OCI-LY7 (cell line): ENCODE data around the gene RANBP6. TPM values are rescaled to one million over a fixed set of nuclear protein-coding genes. Genes with fewer than 3 reads are reported as not detected.

Source experiments
- BruUV-seq: library from RNA; stranded (reverse); fragments of 400-500 nt; replicated peaks from 2 replicates; lab custom pipeline; 2021; lab: Mats Ljungman, UMichigan
- CTCF ChIA-PET: fragments of 300-600 bp; sonication (Branson Sonifier 250); formaldehyde crosslinking; loops from one replicate; lab custom pipeline; 2022; ENCODE audit warnings: antibody characterized with exemption; ENCODE audit not compliant: unreplicated experiment; lab: Charles Lee
- POLR2A ChIA-PET: fragments of 300-600 bp; sonication (Branson Sonifier 250); formaldehyde crosslinking; loops from one replicate; lab custom pipeline; 2022; ENCODE audit warnings: antibody characterized with exemption; lab: Charles Lee
- DNase-seq: peaks from one replicate; pipeline ENCODE4 v3.0.0-alpha.2; 2015; ENCODE audit warnings: low spot score
- H2AFZ ChIP-seq: fragments of 200-600 bp; sonication (generic), shearing (Covaris generic); 2 replicates; pipeline ENCODE4 v1.6.1; 2014; ENCODE audit warnings: mild to moderate bottlenecking, antibody characterized with exemption, low read length, moderate library complexity
- H3K27ac ChIP-seq: fragments of 200-600 bp; sonication (generic); 2 replicates; pipeline ENCODE4 v1.5.1; 2014; ENCODE audit warnings: mixed run types, low read depth, mild to moderate bottlenecking, moderate library complexity, low read length, inconsistent platforms; ENCODE audit not compliant: poor library complexity, severe bottlenecking
- H3K36me3 ChIP-seq: fragments of 200-600 bp; sonication (generic); 2 replicates; pipeline ENCODE4 v1.6.1; 2014; ENCODE audit warnings: mild to moderate bottlenecking, antibody characterized with exemption, low read length, moderate library complexity, mixed read lengths; ENCODE audit not compliant: insufficient read depth
- H3K4me1 ChIP-seq: fragments of 200-600 bp; sonication (generic); 2 replicates; pipeline ENCODE4 v1.5.1; 2014; ENCODE audit warnings: mild to moderate bottlenecking, low read length; ENCODE audit not compliant: insufficient read depth, poor library complexity, severe bottlenecking
- H3K4me2 ChIP-seq: fragments of 200-600 bp; sonication (generic); 2 replicates; pipeline ENCODE4 v1.6.1; 2014; ENCODE audit warnings: mild to moderate bottlenecking, low read length
- H3K4me3 ChIP-seq: fragments of 200-600 bp; sonication (generic); 2 replicates; pipeline ENCODE4 v1.5.1; 2014; ENCODE audit warnings: mild to moderate bottlenecking, low read depth, low read length; ENCODE audit not compliant: poor library complexity, severe bottlenecking
- H3K79me2 ChIP-seq: fragments of 200-600 bp; sonication (generic); 2 replicates; pipeline ENCODE4 v1.6.1; 2016; ENCODE audit warnings: low read depth, mild to moderate bottlenecking, low read length, moderate library complexity, mixed read lengths; ENCODE audit not compliant: insufficient read depth
- H3K9me2 ChIP-seq: fragments of 200-600 bp; sonication (generic); 2 replicates; pipeline ENCODE4 v1.6.1; 2016; ENCODE audit warnings: mild to moderate bottlenecking, low read length, mixed read lengths; ENCODE audit not compliant: insufficient read depth
- H3K9me3 ChIP-seq: fragments of 200-600 bp; sonication (generic); 2 replicates; pipeline ENCODE4 v1.6.1; 2014; ENCODE audit warnings: mild to moderate bottlenecking, mixed run types, low read length, mixed read lengths
- H4K20me1 ChIP-seq: fragments of 200-600 bp; sonication (generic); 2 replicates; pipeline ENCODE4 v1.6.1; 2014; ENCODE audit warnings: mild to moderate bottlenecking, antibody characterized with exemption, low read length, moderate library complexity, mixed read lengths; ENCODE audit not compliant: insufficient read depth
- CTCF ChIP-seq: fragments of 200-600 bp; sonication (generic); conservative IDR thresholded peaks from 2 replicates; pipeline ENCODE4 v1.5.1; 2014; ENCODE audit warnings: mild to moderate bottlenecking, antibody characterized with exemption, low read length, moderate library complexity, mixed read lengths
- EZH2phosphoT487 ChIP-seq: fragments of 200-600 bp; sonication (generic); IDR thresholded peaks from 2 replicates; pipeline ENCODE4 v1.6.1; 2018; ENCODE audit warnings: low read depth, borderline replicate concordance, mild to moderate bottlenecking, mixed run types, antibody characterized with exemption, low read length, moderate library complexity, mixed read lengths
- intact Hi-C: fragments of 100-400 bp; cut with micrococcal nuclease; formaldehyde crosslinking; loops from one replicate; pipeline ENCODE4 v1.10.0; 2022; ENCODE audit not compliant: unreplicated experiment
- total RNA-seq, 2 experiments: library from RNA; depleted of rRNA in 1 of 2; stranded (reverse); fragments of >200 nt in 1 of 2; shearing (Covaris generic) in 1 of 2; gene quantifications; 2 replicates each; pipeline ENCODE4 v1.2.3, GENCODE V29; 2014 to 2022

RANBP6 gene
- total RNA-seq, 2 experiments from 2014 or later = 24.1 to 28.4 TPM

- no TSS peak for BruUV-seq
Observed at GRCh38 chr9:5988265-5988664, 27.2 kb downstream of the RANBP6 start.

GRCh38 chr9:5983042-5983441 lies 32.4 kb downstream of the RANBP6 start:
- no TSS peak for BruUV-seq
- Histone ChIP-seq H2AFZ (no peak overlapping the region), H3K79me2 (no peaks in the 10 kb centered on the region), H3K9me3 (no peaks in the 10 kb centered on the region), H3K4me1 (no peaks in the 10 kb centered on the region), H3K4me3 (no peak overlapping the region), H4K20me1 (no peaks in the 10 kb centered on the region), H3K27ac (no peak overlapping the region), H3K9me2 (no peaks in the 10 kb centered on the region), H3K36me3 (peaks cover 21% of the 10 kb centered on the region), H3K4me2 (no peak overlapping the region)
- no peak for DNase-seq
- ChIA-PET POLR2A (interaction anchor here (1.5 kb wide), 1 partner anchor 9 kb away, joined by 5 read pairs; no protein-coding TSS in a partner anchor), CTCF (no interaction called here)
- intact Hi-C loops = no loop called here
- no peak for TF ChIP-seq EZH2phosphoT487

More at GRCh38 chr9:5988265-5988664, 27.2 kb downstream of the RANBP6 start:
- Histone ChIP-seq H3K9me2 (no peaks in the 10 kb centered on the region), H3K79me2 (peaks cover 28% of the 10 kb centered on the region), H3K36me3 (peaks cover 20% of the 10 kb centered on the region), H3K4me2 (no peak overlapping the region), H3K9me3 (no peaks in the 10 kb centered on the region), H2AFZ (no peak overlapping the region), H4K20me1 (no peaks in the 10 kb centered on the region), H3K27ac (no peak overlapping the region), H3K4me3 (no peak overlapping the region), H3K4me1 (no peaks in the 10 kb centered on the region)
- DNase-seq = no peak
- ChIA-PET POLR2A (no interaction called here), CTCF (no interaction called here)
- intact Hi-C loops = no loop called here
- TF ChIP-seq EZH2phosphoT487 (no peak), CTCF (no peak)

DNA sequence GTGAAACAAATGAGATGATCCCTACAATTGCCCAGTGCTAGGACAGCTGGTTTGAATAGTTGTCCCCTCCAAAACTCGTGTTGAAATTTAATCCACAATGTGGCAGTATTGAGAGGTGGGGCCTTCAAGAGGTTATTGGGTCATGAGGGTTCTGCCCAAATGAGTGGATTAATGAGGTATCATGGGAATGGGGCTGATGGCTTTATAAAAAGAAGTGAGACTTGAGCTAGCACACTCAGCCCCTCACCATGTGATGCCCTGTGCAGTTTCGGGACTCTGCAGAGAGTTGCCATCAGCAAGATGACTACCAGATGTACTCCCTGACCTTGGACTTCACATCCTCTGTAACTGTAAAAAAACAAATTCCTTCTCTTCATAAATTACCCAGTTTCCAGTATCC lies 33.1 kb downstream of the RANBP6 start:
- H3K27ac ChIP-seq = no peak overlapping the region
- intact Hi-C loops = no loop called here
- POLR2A ChIA-PET = no interaction called here
- no peaks in the 10 kb centered on the region for H3K9me2 ChIP-seq
- peaks cover 16% of the 10 kb centered on the region for H3K36me3 ChIP-seq
- CTCF ChIA-PET = no interaction called here
- H4K20me1 ChIP-seq = no peaks in the 10 kb centered on the region
- DNase-seq = no peak
- no peaks in the 10 kb centered on the region for H3K4me1 ChIP-seq
- H3K79me2 ChIP-seq = no peaks in the 10 kb centered on the region
- no peaks in the 10 kb centered on the region for H3K9me3 ChIP-seq
- H3K4me3 ChIP-seq = no peak overlapping the region
- BruUV-seq = no TSS peak
- no peak for TF ChIP-seq CTCF
- TF ChIP-seq EZH2phosphoT487 = no peak
- no peak overlapping the region for H2AFZ ChIP-seq
- no peak overlapping the region for H3K4me2 ChIP-seq
